Activated CD8-positive, alpha-beta memory T cell treated with anti-CD3 and anti-CD28 coated beads, Interleukin-2, amount 50 U/mL, for 4 hours (primary cell): Measurements from ENCODE around the gene MAD2L1BP.

Experiments
- DNase-seq: peaks from one replicate; pipeline ENCODE4 v3.0.0-alpha.2; 2020

The MAD2L1BP gene

GRCh38 chr6:43683708-43684455 lies 48.2 kb downstream of the MAD2L1BP start:
- no peak for DNase-seq

GRCh38 chr6:43687079-43687436 lies 51.4 kb downstream of the MAD2L1BP start:
- DNase-seq: no peak

- DNase-seq: peak; percentile 73
Measured at GRCh38 chr6:43687437-43688347, 52.1 kb downstream of the MAD2L1BP start, which contains the start of gene MRPS18A. MRPS18A (minus strand) TSS chr6:43687791; CDS start chr6:43687779, 12 bp downstream.

DNA sequence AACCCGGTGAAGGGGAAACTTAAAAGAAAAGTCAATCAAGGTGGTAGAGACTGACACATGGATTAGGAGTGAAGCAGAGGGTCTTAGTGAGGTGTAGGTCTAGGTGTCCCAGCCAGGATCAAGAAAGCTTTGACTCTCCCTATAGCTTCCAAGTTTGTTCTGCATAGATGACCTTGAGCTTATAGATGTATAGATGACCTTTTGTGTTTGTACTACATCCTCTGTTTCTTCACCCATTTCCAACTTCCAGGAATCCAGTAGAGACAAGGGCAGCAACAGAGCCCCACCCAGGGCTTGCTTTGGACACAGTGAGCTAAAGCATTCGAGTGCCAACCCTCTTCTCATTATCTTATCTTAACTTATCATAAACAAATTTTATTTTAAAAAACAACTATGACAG lies 53.8 kb downstream of the MAD2L1BP start:
- no peak for DNase-seq
